HUDEP-2 (cell line): ENCODE measurements around the gene HOOK2.

Experiments
- DNase-seq, 76 experiments: peaks; one replicate each; lab custom pipeline; 2025; ENCODE audit not compliant: unreplicated experiment in 76 of 76; lab: John Stamatoyannopoulos, UW

HOOK2 gene

DNA sequence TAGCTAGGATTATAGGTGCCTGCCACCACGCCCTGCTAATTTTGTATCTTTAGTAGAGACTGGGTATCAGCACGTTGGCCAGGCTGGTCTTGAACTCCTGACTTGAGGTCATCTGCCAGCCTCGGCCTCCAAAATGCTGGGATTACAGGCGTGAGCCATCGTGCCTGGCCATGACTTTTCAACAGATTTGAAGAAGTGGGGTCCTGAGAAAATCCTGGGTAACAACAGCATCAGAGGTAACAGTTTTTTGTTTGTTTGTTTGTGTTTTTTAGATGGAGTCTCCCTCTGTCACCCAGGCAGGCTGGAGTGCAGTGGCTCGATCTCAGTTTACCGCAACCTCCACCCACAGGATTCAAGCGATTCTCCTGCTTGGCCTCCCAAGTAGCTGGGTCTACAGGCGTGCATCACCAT is 19.6 kb upstream of the HOOK2 start:
- DNase-seq: peak in 3 of 76 experiments; percentile 29 to 41 (median 31)

DNA sequence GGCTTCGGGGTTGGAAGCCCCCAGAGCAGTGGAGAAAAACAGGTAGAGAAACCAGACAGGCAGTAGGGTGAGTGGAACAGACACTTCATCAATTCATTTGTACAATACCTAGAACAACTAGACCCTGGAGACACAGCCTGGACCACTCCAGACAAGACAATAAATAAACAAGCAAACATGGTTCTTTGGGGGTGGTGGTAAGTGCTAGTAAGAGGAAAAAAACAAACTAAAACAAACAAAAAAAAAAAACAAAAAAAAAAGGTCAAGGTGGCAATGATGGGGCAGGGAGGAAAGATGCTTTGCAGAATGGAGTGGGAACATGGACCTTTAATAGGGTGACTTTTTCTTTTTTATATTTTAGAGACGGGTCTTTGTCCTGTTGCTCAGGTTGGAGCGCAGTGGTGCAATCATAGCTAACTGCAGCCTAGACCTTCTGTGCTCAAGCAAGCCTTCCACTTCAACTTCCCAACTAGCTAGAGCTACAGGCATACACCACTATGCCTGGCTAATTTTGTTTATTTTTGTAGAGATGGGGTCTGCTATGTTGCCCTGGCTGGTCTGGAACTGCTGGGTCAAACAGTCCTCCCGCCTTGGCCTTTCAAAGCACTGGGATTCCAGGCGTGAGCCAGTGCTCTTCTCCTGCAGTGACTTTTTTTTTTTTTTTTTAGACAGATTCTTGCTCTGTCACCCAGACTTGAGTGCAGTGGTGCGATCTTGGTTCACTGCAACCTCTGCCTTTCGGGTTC is 19.0 kb upstream of the HOOK2 start:
- peak in 10 of 76 experiments; percentile 10 to 58 (median 38) for DNase-seq

DNA sequence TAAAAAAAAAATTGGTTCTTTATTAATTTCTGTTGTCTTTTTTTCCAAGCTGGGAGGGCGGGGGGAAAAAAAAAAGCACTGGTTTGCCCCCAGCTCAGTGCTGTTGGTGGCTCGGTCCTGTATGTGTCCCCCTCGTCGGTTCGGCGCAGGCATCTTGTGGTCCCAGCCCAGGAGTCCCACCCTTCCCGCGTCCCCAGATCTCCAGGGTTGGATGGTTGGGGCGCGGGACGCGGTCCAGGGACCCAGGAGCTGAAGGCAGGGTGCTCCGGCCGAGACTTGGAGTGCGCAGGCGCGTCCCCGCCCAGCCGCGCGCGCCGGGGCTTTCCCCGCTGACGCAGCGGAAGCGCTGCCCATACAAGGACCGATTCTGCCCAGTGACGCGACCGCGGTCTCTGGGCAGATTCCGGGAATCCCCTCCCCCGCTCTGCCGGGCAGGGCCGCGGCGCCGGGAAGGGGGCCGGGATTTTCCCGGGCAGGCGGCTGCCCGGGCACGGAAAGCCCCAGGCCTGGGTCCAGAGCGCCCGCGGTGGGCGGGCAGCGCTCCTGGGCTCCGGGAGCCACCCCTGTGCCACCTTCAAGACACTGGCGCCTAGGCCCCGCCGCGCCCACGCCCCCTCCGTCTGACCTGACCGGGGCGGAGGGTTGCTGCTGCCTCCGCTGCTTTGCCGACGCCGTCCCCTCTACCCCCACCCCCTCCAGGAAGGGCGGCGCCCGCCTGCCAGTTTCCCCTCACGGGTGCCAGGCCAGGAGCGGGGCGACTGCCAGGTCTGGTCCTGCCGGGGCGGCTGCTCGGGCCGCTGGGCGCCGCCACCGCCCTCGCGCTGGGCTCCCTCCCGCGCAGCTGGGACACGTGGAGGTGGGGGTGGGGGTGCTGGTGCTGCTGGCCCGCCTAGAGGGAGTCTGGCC is 18.2 kb upstream of the HOOK2 start:
- DNase-seq: peak in 74 of 76 experiments; percentile 78 to 99 (median 96)

DNA sequence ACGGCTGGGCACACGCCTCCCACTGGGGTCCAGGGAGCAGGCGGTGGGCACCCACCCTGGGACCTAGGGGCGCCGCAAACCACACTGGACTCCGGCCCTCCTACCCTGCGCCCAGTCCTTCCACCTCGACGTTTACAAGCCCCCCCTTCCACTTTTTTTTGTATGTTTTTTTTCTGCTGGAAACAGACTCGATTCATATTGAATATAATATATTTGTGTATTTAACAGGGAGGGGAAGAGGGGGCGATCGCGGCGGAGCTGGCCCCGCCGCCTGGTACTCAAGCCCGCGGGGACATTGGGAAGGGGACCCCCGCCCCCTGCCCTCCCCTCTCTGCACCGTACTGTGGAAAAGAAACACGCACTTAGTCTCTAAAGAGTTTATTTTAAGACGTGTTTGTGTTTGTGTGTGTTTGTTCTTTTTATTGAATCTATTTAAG is 17.5 kb upstream of the HOOK2 start:
- peak in 2 of 76 experiments; percentile 57 to 58 for DNase-seq

DNA sequence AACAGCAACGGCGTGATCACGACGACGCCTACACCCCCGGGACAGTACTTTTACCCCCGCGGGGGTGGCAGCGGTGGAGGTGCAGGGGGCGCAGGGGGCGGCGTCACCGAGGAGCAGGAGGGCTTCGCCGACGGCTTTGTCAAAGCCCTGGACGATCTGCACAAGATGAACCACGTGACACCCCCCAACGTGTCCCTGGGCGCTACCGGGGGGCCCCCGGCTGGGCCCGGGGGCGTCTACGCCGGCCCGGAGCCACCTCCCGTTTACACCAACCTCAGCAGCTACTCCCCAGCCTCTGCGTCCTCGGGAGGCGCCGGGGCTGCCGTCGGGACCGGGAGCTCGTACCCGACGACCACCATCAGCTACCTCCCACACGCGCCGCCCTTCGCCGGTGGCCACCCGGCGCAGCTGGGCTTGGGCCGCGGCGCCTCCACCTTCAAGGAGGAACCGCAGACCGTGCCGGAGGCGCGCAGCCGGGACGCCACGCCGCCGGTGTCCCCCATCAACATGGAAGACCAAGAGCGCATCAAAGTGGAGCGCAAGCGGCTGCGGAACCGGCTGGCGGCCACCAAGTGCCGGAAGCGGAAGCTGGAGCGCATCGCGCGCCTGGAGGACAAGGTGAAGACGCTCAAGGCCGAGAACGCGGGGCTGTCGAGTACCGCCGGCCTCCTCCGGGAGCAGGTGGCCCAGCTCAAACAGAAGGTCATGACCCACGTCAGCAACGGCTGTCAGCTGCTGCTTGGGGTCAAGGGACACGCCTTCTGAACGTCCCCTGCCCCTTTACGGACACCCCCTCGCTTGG is 16.9 kb upstream of the HOOK2 start:
- DNase-seq: peak in 63 of 76 experiments; percentile 19 to 76 (median 60)

DNA sequence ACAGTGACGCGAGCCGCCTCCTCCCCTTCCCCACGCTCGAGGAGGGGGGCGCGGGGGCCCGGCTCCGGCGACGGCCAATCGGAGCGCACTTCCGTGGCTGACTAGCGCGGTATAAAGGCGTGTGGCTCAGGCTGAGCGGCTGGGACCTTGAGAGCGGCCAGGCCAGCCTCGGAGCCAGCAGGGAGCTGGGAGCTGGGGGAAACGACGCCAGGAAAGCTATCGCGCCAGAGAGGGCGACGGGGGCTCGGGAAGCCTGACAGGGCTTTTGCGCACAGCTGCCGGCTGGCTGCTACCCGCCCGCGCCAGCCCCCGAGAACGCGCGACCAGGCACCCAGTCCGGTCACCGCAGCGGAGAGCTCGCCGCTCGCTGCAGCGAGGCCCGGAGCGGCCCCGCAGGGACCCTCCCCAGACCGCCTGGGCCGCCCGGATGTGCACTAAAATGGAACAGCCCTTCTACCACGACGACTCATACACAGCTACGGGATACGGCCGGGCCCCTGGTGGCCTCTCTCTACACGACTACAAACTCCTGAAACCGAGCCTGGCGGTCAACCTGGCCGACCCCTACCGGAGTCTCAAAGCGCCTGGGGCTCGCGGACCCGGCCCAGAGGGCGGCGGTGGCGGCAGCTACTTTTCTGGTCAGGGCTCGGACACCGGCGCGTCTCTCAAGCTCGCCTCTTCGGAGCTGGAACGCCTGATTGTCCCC is 16.1 kb upstream of the HOOK2 start, which contains the start of gene JUNB:
JUNB (plus strand) TSS at position 142 of the 706 bp plus-strand sequence; CDS start at position 428, 286 bp downstream.
- DNase-seq: peak in 75 of 76 experiments; percentile 66 to 99 (median 96)

DNA sequence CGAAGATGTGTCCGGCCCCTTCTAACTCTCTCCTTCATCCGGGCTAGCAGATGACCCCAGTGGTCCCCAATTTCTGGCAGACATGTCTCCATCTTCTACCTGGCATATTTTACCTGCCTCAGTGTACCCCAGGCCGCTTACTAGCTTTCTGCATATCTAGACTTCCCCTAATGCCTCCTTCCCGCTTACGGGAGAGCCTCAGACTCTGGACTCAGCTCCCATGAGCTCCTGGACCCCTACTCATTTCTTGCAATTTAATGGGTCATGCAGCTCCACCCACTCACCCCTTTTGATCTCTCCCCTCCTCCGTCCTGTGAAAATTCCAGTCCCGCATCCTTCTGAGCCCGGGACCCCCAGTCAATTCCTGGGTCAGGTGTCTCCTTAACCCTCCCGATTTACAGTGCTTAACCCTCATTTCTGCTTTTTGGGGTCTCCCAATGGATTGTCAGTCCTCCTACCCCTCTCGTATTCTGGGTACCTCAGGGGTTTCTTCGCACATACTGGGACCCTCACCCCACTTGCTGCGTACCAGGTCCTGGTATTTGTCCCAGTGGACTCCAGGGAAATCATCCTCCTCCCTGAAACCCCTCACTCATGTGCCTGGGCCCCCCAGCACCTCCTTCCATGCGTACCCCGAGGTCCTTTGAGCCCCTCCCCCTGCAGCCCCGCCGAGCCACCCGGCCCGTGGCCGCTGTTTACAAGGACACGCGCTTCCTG is 15.4 kb upstream of the HOOK2 start:
- peak in 4 of 76 experiments; percentile 18 to 61 (median 54) for DNase-seq

DNA sequence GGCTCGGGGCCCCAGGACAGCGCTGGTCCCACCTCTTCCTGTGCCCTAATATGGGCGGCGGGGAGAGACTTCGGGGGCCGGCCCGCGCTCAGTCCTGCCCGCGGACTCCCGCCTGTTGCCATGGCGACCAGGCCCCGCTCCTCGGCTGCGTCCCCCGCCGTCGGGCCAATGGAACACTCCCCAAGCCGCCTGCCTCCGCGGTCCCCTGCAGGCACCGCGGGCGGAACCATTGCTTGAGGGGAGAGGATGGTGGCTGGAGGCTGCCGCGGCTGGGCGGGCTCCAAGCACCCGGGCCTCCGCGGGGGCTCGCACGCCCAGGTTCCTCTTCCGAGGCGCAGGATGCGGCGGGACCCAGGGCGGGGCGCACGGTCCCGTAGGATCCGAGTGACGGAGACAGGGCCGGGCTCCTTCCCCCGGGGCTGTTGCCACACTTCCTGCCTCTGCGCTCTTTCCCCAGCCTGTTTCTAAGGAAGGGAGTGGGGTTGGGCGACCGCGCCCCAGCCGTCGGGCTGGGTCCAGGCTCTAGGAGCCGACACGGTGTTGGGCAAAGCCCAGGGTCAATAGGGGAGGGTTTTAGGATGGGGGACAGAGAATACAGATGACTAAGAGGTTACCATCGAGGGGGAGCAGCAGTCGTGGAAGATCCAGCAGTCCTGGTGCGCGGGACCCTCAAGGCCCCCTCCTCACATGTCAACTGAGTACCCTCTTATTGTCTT is 14.7 kb upstream of the HOOK2 start:
- peak in 75 of 76 experiments; percentile 91 to 100 (median 99) for DNase-seq

DNA sequence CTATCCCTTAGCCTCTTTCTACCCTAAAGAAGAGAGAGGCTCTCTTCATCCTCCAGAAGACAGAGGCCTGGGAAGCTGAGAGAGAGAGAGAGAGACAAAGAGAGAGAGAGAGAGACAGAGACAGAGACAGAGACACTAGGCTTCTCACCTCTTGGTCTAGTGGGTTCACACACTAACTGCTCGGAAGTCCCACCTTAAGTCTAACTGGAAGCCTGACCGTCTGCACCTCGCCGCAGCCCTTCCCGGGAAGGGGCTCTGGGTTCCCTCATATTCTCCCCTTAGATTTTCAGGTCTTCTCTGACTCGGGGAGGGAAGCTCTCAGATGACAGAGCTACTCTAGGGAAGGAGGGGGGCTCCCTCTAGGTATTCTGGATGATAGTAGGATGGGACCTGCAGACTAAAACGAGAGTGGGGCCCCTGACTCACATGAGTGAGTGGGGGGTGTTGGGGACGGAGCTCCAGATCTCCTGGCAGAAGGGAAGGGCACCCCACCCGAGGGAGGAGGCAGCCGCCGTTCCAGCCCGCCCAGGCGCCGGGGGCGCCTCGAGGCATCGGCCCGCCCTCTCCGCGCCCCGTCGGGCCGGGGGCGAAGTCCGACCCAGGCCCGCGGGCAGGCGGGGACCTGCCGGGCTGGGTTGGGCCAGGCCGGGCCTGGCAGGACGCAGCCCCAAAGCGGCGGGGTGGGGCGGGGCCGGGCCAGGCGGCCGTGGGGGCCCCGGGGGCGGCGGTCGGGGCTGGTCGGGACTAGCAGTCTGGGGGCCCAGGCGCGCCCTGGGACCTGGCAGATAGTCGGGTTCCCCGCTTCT is 13.9 kb upstream of the HOOK2 start:
- peak in 21 of 76 experiments; percentile 40 to 91 (median 65) for DNase-seq

DNA sequence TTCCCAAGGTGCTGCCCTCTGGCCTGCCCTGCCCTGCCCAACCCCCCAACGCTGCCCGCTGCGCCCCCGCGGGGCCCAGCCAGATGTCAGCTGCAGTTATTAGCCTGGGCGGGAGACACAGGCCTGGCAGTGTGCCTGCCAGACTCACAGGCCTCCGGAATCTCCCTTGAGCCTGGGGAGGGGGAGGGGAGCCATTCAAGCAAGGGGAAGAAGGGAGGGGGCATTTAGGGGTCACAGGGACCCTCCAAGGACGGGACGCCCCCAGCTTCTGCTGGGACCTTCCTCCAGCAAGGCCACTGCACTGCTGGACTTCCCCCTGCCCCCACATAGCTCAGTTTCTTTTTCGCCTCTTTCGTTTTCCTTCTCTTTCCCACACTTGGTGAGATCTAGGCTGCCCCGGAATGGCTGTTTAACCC is 13.3 kb upstream of the HOOK2 start:
- DNase-seq: peak in 73 of 76 experiments; percentile 42 to 96 (median 86)

DNA sequence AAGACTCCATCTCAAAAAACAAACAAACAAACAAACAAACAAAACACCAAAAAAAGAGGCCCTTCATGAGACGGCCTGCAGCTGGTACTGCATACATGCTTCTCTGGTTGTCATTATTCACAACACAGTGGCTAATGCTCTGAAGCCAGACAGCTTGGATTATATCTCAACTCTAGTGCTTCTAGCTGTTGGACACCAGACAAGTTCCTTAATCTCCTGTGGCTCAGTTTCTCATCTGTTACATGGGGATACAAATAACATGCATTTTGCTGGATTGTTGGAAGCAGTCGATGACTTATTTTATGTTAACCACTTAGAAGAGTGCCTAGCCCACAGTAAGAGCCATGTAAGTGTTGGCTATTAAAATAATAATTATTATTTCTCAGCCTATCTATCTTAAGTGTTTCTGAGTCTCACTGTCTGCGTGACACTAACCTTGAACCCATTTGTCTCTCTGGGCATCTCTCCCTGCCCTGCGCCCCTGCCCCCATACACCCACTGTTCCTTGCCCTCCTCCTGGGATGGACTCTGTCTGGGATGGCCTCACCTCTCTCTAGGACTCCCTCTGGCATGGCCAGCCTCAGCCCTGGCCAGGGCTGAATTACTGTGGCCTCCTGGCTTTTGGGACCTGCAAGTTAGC is 12.8 kb upstream of the HOOK2 start:
- DNase-seq: peak in 15 of 76 experiments; percentile 17 to 63 (median 36)

DNA sequence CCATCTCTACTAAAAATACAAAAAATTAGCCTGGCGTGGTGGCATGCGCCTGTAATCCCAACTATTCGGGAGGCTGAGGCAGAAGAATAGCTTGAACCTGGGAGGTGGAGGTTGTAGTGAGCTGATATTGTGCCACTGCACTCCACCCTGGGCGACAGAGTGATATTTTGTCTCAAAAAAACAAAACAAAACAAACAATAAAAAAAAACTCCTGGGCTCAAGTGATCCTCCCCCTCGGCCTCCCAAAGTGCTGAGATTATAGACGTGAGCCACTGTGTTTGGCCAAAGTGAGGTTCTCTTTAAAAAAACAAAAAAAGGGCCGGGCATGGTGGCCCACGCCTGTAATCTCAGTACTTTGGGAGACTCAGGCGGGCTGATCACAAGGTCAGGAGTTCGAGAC is 12.1 kb upstream of the HOOK2 start:
- DNase-seq: no peak

DNA sequence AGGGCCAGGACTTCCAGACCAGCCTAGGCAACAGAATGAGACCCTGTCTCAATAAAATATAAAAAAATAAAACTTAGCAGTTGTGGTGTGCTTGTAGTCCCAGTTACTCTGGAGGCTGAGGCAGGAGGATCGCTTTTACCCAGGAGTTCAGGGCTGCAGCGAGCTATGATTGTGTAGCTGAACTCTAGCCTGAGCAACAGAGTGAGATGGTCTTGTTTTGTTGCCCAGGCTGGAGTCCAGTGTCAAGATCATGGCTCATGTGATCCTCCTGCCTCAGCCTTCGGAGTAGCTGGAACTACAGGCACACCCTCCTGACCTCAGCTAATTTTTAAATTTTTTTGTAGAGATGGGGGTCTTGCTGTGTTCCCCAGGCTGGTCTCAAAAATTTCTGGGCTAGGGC is 11.6 kb upstream of the HOOK2 start:
- DNase-seq: peak in 2 of 76 experiments; percentile 35 to 43

DNA sequence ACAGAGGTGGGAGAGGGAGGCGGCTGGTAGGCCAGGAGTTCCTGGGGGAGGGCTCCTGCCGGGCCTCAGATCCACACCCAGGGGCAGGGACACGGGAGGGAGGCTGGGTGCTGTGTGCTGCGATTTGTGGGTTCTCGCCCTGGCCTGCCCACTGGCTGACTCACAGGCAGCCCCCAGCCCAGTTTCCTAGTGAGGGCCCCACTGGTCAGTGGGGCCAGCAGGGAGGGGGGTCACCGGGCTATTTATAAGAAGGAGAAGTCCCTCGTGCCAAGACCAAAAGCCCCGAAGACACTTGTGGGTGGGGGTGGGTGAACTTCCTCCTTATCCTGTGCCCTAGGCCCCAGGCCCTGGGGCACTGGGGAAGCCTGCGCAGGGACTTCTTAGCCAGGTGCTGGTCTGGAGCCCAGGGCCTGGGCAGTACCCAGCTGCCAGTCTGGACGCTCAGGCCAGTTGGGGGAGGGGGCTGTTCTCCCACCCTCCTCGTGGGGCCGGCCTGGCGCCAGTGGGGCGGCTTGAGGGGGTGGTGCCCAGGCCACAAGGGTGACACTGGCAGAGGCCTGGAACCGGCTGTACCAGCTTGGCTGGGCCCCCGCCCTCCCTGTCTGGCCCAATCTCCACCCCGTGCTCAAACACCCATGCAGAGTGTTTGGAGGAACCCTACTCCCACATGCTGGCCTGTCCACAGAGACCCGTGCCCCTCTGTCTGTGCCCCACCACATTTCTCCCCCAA is 11.0 kb upstream of the HOOK2 start:
- DNase-seq: peak in 59 of 76 experiments; percentile 20 to 83 (median 64)

DNA sequence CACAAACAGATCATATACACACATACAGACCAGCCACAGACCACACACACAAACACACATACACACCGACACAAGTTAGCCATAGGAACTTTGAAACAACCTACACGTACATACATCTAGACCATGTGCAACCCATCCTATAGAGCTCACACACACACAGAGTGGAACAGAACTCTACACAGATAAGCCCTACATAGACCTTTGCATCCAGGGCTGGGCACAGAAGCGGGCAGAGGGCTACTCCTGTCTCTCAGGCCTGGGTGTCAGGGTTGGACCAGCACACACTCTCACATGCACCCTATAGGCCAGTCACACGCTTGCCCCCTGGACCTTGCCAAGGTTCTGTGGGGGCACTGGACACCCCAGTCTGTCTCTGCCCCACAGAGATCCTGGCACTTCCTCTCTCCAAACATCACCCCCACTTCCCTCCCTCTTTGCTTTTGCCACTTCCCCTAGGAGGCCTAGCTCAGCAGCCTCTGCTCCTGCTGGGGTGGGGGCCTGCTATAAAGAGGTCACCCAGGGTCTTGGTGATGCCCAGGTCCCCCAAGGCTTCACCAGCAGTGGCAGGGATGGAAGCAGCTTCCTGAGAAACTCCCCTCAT is 10.2 kb upstream of the HOOK2 start:
- DNase-seq: peak in 22 of 76 experiments; percentile 15 to 75 (median 42)

DNA sequence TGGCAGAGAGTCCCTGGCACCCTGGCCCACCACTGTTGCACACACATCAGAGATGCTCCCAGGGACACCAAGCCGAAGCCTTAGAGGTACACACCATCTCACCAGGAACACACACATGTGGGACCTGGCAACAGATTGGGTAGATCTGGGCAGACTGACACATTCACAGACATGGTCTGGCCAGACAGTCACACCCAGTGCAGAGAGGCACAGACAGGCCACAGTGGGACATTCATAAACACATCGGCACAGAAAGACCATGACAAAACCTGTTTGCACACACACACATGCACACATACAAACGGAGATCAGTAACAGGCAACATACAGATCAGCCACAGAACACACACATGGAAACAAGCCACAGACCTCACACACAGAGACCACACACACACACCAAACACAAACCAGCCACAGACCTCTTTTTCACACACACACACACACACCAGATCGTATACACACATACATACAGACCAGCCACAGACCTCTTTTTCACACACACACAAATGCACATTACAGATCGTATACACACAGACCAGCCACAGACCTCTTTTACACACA is 9.6 kb upstream of the HOOK2 start:
- peak in 12 of 76 experiments; percentile 48 to 91 (median 74) for DNase-seq
